NCI-H2196 treated with DMSO at 0.1 percent for 48 hours (cell line): ENCODE data around the gene PNKD.

Experiments
- DNase-seq: peaks from one replicate; lab custom pipeline; 2025; ENCODE audit not compliant: unreplicated experiment; lab: John Stamatoyannopoulos, UW

The PNKD gene

DNA sequence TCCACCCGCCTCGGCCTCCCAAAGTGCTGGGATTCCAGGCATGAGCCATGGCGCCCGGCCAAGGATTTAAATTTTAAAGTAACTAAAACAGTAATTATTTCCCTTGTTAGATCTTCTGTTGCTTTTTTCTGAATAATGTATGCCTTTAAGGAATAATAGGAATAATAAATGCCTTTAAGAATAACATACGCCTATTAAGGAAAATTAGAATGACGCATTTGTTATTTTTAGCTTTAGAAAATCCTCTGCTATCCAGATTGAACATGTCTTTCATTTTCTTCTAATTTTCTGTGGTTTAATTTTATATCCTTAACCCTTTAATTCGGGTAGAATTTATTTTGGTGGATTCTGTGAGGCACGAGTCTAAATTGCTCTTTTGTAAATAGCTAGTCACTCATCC, 45.1 kb downstream of the PNKD start:
- DNase-seq = no peak

GRCh38 chr2:218317303-218317630, 46.9 kb downstream of the PNKD start:
- DNase-seq = no peak

- no peak for DNase-seq
These were observed 47.5 kb downstream of the PNKD start for GRCh38 chr2:218317835-218318234.

- DNase-seq = no peak
These were observed 47.9 kb downstream of the PNKD start for GRCh38 chr2:218318241-218318640.

- DNase-seq = no peak
These were observed 49.6 kb downstream of the PNKD start for GRCh38 chr2:218319813-218320365.

DNA sequence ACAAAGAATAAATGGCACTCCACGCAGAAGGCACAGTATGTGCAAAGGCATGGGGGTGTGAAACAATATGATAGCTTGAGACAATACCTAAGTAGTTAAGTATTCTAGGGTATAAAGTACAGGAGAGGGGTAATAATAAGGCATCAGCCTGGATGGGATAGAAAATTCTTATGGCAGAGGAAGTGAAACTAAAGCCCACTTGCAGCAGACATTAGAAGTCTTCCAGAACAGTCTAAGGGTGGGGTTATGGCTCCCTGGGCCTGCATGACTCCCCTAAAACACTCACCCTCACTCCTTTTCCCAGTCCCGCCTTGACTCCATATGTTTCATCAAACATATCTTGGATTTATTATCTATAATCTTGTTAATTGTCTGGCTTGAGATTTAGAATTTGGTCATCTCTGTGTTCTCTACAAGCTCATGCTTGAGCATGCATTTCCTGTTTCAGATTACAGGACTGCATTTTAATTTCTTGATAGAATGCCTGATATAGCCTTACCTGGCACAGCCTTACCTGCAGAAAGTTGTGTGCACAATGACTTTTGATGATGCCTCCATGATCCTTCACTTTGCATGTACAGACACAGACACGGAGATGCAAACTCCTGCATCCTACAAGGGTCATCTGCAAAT, 50.5 kb downstream of the PNKD start:
- DNase-seq = no peak

- DNase-seq = peak; percentile 90
These were observed 52.6 kb downstream of the PNKD start for GRCh38 chr2:218322768-218323525.

- DNase-seq = no peak
These were observed 53.5 kb downstream of the PNKD start for GRCh38 chr2:218323526-218324472.

GRCh38 chr2:218325566-218326160, 55.3 kb downstream of the PNKD start:
- no peak for DNase-seq

DNA sequence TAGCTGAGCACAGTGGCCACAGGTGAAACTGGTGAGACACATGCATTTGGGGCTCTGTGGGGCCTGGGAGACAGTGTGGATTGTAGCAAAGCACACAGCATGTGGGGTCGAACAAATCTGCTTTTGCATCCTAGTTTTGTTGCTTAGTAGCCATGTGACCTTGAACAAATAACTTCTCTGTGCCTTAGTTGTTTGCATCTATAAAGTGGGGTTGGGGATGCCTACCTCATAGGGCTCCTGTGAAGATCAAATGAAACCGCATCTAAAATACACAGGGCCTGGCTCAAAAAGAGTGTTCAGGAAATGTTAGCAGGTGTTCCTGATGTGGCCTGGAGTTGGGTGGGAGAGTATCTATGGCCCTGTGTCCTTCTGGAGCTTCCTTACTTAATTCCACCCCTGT, 56.0 kb downstream of the PNKD start:
- no peak for DNase-seq

- no peak for DNase-seq
These were observed 57.3 kb downstream of the PNKD start for GRCh38 chr2:218327451-218328210.

DNA sequence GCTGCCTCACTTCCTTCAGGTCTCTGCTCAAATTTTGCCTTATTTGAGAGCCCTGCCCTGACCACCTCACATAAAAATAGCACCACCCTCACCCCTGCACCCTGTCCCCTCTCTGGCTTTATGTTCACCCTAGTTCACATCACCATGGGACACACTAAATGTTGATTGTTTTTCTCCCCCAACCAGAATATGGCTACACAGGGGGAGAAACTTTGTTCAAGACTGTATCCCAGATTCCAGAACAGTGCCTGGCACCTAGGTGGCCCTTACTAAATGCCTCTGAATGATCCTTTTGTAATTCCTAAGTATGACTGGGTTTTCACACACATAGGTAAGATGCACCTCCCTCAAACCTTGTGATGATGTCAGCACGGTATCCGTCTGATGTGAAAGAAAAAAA, 58.0 kb downstream of the PNKD start:
- no peak for DNase-seq

GRCh38 chr2:218329027-218329825, 58.9 kb downstream of the PNKD start:
- DNase-seq = no peak

DNA sequence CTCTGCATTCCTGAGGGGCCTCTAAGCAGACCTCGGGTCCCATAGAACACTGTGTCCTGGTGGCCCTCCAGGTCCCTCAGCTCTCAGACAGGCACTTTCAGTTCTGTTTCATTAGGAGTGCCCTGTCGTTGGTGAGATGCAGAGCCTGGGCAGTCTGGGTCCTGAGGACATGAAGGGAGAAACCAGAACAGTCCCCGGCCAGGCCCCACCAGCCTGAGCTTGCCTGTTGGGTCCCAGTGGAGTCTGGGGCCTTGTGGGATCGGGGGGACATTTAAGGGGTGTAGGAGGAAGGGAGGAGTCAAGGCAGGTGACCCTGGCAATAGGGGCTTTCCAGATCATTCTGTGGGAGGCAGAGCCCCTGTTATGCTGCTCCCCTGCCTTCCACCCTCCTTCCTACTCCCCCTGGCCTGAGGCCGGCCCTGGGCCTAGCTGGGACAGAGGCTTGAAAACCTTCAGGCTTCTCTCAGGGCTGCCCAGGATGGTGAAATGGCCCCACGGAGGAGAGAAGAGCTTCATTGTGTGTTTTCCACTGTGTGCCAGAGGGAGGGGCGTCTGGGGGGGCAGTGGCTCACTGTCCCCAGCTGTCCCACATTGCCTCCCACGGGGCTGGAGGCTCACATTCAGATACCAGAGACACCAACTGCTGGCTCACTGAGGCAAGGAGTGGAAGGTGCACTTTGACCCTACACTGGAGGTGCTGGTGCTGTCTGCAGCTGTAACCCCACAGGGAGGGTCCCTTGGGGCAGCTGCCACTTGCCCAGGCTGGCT, 59.7 kb downstream of the PNKD start:
- DNase-seq = no peak

DNA sequence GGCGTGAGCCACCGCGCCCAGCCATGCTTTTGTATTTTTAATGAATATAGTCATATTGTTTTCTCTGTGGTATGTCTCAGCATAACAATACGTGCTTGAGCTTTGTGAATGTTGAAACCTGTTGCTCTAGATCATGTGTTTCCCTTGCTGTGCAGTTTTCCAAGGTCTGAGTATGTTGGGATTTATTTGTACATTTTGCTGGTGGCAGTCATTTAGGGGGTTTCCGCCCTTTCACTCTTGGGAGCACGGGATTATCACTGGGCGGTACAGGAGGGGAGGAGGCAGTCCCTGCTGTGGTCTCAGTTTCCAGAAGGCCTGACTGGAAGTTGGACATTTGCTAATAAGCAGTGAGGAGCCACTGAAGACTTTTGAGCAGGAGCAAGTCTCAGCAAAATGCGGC, 61.4 kb downstream of the PNKD start:
- no peak for DNase-seq

GRCh38 chr2:218332288-218332687, 62.0 kb downstream of the PNKD start:
- no peak for DNase-seq

- no peak for DNase-seq
These were observed 62.8 kb downstream of the PNKD start for GRCh38 chr2:218332920-218333645.

- DNase-seq = no peak
These were observed 64.2 kb downstream of the PNKD start for GRCh38 chr2:218334531-218334930.
